Stomach smooth muscle (tissue), 2 donors: ENCODE data around the gene KIF1B.
"Not testable (repeated sequence)": the region's sequence is repeated elsewhere in the genome, so short reads cannot be mapped to it uniquely, and the experiment has no call there.

ENCODE experiments used
- H3K27ac ChIP-seq: one replicate; pipeline ENCODE4 v1.7.0; 2013; ENCODE audit warnings: mild to moderate bottlenecking, low read length, inconsistent platforms
- H3K27me3 ChIP-seq, 2 donors: one replicate each; pipeline ENCODE4 v1.7.0; 2013; ENCODE audit warnings: low read length in 2 of 2; ENCODE audit not compliant: insufficient read depth in 2 of 2, control insufficient read depth in 1 of 2
- H3K36me3 ChIP-seq, 2 donors: one replicate each; pipeline ENCODE4 v1.7.0; 2013; ENCODE audit warnings: low read length in 2 of 2; ENCODE audit not compliant: control insufficient read depth in 2 of 2, insufficient read depth in 2 of 2
- H3K4me1 ChIP-seq: one replicate; pipeline ENCODE4 v1.7.0; 2013; ENCODE audit warnings: low read length; ENCODE audit not compliant: control insufficient read depth, insufficient read depth
- H3K4me3 ChIP-seq, 2 donors: one replicate each; pipeline ENCODE4 v1.7.0; 2013; ENCODE audit warnings: low read length in 2 of 2
- H3K9ac ChIP-seq, 2 donors: one replicate each; pipeline ENCODE4 v1.7.0; 2013; ENCODE audit warnings: low read length in 2 of 2, mild to moderate bottlenecking in 1 of 2
- H3K9me3 ChIP-seq, 2 donors: one replicate each; pipeline ENCODE4 v1.7.0; 2013; ENCODE audit warnings: low read length in 2 of 2; ENCODE audit not compliant: control insufficient read depth in 2 of 2
- donor health status: healthy.
- donor health status: Pancreatic carcinoma.

The KIF1B gene

DNA sequence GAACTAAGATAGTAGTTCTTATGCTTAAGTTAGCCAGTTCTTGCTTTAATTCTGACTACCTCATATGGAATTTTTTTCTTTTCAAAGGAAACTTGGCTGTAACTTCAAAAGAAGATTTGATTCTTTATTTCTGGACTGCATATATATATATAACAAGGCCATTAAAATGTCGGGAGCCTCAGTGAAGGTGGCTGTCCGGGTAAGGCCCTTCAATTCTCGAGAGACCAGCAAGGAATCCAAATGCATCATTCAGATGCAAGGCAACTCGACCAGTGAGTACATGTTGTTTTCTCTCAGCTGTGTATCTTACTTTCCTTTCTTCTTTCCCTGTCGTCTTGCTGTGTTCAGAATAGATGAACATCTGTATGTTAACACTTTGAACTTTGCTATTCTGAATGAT lies 21.8 kb downstream of the KIF1B start:
- no peak overlapping the region for H3K4me3 ChIP-seq
- no peak overlapping the region for H3K9ac ChIP-seq
- no peak overlapping the region for H3K27ac ChIP-seq
- H3K4me1 ChIP-seq: no peaks in the 10 kb centered on the region
- H3K9me3 ChIP-seq: no peaks in the 10 kb centered on the region
- no peaks in the 10 kb centered on the region for H3K27me3 ChIP-seq
- H3K36me3 ChIP-seq: peaks cover 0 to 5% of the 10 kb centered on the region in 2 donors

DNA sequence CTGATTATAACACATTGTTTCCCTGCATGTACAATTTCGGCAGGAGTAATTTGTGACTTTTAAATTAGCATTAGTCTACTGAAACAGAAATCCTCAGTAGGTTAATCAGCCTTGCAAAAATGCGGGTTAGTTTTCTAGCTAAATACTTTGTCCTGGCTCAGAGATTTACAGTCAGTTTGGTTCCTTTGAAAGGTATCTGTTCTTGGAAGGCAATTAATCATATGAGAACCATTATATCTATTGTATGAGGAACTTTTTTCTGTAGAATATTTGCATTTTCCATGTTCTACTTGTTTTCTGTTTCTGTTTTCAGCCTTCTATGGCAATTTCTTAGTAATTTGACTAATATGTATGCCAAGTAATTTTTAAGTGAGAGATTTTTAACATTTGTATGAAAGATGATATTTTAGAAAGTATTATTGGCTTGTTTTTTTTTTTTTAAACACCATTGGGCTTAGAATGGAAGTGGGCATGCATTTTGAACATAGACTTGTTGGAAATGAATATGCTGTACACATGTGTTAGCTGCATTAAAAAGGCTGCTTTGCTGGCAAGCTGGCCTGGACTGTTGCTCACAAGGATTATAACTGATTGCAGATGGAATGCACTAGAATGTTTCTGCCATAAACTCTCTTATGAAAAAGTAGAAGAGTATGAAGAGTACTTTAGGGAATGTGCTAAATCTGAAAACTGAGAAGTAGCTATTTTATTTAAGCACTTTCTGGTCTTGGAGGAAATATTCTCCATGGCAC lies 26.2 kb downstream of the KIF1B start:
- no peak overlapping the region for H3K27ac ChIP-seq

DNA sequence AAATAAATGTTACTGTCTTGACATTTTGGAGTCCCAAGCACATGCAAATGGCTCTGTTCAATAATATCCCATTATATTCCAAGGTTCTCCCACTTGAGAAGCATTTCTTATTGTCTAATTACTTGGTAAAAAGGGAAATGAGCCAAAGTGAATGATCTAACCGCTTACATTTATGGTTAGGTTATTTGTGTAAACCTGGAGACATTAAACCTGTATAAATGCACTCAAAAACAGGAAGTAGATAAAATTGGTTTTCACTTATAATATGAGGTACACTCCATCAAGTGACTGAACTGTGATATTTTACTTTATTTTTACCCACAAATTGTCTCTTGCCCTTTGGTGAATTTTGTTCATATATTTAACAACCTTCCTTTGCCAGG lies 26.8 kb downstream of the KIF1B start:
- Histone ChIP-seq H3K9ac (no peak overlapping the region), H3K9me3 (no peaks in the 10 kb centered on the region), H3K36me3 (peaks cover 0 to 5% of the 10 kb centered on the region in 2 donors), H3K27me3 (no peaks in the 10 kb centered on the region), H3K4me1 (no peaks in the 10 kb centered on the region), H3K4me3 (no peak overlapping the region), H3K27ac (no peak overlapping the region)

More for the DNA sequence above, 26.2 kb downstream of the KIF1B start:
- Histone ChIP-seq H3K9ac (no peak overlapping the region), H3K4me1 (no peaks in the 10 kb centered on the region), H3K4me3 (no peak overlapping the region), H3K9me3 (no peaks in the 10 kb centered on the region), H3K27me3 (no peaks in the 10 kb centered on the region), H3K36me3 (peaks cover 0 to 5% of the 10 kb centered on the region in 2 donors)

DNA sequence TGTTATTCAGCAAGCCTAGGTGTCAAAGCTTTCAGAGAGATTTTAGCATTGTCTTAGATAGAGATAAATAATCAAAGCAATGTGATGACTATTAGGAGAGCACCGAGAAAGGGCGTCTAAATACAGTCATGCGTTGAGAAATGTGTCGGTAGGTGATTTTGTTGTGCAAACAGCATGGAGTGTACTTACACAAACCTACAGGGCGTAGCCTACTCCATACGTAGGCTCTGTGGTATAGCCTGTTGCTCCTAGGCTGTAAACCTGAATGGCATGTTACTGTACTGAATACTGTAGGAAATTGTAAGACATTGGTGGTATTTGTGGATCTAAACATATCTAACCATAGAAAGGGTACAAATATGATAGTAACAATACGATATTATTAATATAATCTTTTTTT lies 31.8 kb downstream of the KIF1B start:
- H3K27me3 ChIP-seq: no peaks in the 10 kb centered on the region
- no peaks in the 10 kb centered on the region for H3K36me3 ChIP-seq
- H3K9ac ChIP-seq: no peak overlapping the region
- no peak overlapping the region for H3K4me3 ChIP-seq
- no peak overlapping the region for H3K27ac ChIP-seq
- H3K9me3 ChIP-seq: no peaks in the 10 kb centered on the region
- H3K4me1 ChIP-seq: no peaks in the 10 kb centered on the region

DNA sequence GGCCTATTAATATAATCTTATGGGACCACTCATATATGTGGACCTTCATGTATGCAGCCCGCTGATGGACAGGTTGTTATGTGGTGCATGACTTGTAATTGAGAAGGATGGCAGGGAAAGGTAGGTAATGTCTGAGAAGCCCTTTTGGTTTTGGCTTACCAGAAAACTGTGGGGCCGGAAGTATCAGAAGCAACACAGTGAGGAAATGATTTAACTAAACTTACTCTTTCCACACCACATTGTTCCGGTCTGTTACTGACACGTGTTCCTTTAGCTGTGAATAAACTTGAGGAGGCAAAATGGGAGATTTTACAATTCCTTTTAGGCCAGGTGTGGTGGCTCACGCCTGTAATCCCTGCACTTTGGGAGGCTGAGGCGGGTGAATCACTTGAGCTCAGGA lies 32.4 kb downstream of the KIF1B start:
- H3K9ac ChIP-seq: no peak overlapping the region
- no peak overlapping the region for H3K27ac ChIP-seq
- no peak overlapping the region for H3K4me3 ChIP-seq
- H3K27me3 ChIP-seq: no peaks in the 10 kb centered on the region
- H3K36me3 ChIP-seq: no peaks in the 10 kb centered on the region
- no peaks in the 10 kb centered on the region for H3K4me1 ChIP-seq
- no peaks in the 10 kb centered on the region for H3K9me3 ChIP-seq

DNA sequence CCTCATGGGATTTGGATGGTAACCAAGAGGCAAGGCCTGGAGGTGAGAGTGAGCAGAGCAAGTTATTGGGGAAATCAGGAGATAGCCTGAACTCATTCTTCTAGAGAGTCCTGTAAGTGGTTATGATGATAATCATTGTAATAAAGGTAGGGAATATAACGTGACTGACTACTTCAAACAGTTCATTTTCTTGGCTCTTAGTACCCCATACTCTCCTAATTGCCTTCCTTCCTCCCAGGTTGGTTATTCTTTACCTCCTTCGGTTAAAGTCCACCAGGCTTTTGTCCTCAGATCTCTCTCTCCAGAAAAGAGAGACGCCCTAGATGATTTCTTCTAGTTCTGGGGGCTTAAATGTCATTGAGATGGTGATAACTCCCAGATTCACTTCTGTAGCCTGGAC lies 35.3 kb downstream of the KIF1B start:
- no peaks in the 10 kb centered on the region for H3K36me3 ChIP-seq
- H3K27me3 ChIP-seq: no peaks in the 10 kb centered on the region
- no peaks in the 10 kb centered on the region for H3K9me3 ChIP-seq
- H3K4me1 ChIP-seq: peaks cover 3% of the 10 kb centered on the region
- no peak overlapping the region for H3K27ac ChIP-seq
- H3K9ac ChIP-seq: no peak overlapping the region
- no peak overlapping the region for H3K4me3 ChIP-seq

DNA sequence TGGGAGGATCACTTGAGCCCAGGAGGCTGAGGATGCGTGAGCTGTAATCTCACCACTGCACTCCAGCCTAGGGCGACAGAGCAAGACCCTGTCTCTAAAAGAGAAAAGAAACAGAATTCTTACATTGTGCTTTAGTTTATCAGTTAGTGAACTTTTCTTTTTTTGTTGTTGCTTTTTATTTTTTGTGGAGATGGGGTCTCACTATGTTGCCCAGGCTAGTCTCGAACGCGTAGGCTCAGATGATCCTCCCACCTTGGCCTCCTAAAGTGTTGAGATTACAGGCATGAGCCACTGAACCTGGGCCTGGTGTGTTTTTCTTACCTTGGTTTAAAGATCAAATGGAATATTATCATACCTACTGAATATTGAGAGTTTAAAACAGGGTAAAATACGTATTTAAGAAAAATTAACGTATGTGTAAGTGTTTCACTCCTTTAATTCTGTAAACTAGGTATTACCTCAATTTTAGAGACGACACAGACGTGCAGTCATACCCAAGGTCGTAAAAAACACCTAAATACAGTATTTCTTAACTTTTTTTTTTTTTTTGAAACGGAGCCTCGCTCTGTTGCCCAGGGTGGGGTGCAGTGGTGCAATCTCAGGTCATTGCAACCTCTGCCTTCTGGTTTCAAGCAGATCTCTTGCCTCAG lies 39.6 kb downstream of the KIF1B start:
- Histone ChIP-seq H3K4me3 (no peak overlapping the region), H3K9ac (no peak overlapping the region), H3K27ac (no peak overlapping the region), H3K4me1 (peaks cover 16% of the 10 kb centered on the region), H3K27me3 (no peaks in the 10 kb centered on the region), H3K9me3 (no peaks in the 10 kb centered on the region), H3K36me3 (no peaks in the 10 kb centered on the region)

DNA sequence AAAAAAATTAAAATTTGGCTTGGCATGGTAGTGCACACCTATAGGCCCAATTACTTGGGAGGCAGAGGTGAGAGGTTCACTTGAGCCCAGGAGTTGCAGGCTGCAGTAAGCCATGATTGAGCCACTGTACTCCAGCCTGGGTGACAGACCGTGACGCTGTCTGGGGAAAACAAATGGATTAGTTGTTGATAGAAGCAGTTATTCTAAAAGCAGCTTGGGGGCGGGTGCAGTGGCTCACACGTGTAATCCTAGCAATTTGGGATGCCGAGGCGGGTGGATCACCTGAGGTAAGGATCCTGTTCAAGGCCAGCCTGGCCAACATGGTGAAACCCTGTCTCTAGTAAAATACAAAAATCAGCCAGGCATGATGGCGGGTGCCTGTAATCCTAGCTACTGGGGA lies 40.3 kb downstream of the KIF1B start:
- no peak overlapping the region for H3K27ac ChIP-seq

DNA sequence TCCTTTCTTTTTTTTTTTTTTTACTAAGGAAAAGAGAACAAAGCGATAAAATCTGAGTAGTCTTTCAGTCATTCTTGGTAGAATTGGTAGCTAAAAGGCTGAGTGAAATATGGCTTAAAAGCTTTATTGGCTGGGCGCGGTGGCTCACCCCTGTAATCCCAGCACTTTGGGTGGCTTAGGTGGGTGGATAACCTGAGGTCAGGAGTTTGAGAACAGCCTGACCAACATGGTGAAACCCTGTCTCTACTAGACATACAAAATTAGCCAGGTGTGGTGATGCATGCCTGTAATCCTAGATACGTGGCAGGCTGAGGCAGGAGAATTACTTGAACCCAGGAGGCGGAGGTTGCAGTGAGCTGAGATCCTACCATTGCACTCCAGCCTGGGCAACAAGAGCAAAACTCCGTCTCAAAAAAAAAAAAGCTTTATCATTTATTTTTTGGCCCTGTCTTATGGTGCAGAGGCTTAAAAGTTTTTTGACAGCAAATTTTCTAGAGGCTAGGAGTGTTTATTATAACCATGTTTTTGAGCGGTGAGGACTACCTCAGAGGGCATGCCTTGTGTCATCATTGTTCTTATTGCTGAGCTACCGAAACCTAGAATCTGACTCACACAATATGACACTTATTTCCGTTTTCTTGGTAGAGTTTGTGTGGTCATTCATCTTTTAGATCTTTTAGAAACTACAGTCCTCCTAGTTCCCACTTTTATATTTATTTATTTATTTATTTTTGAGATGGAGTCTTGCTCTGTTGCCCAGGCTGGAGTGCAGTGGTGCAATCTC lies 41.1 kb downstream of the KIF1B start:
- not testable (repeated sequence) for H3K9ac ChIP-seq, H3K9me3 ChIP-seq, H3K27me3 ChIP-seq, H3K27ac ChIP-seq, H3K4me3 ChIP-seq, H3K36me3 ChIP-seq
- H3K4me1 ChIP-seq: peaks cover 16% of the 10 kb centered on the region

More for the DNA sequence above, 40.3 kb downstream of the KIF1B start:
- Histone ChIP-seq H3K36me3 (no peaks in the 10 kb centered on the region), H3K9ac (no peak overlapping the region), H3K4me3 (no peak overlapping the region), H3K9me3 (no peaks in the 10 kb centered on the region), H3K4me1 (peaks cover 16% of the 10 kb centered on the region), H3K27me3 (no peaks in the 10 kb centered on the region)

DNA sequence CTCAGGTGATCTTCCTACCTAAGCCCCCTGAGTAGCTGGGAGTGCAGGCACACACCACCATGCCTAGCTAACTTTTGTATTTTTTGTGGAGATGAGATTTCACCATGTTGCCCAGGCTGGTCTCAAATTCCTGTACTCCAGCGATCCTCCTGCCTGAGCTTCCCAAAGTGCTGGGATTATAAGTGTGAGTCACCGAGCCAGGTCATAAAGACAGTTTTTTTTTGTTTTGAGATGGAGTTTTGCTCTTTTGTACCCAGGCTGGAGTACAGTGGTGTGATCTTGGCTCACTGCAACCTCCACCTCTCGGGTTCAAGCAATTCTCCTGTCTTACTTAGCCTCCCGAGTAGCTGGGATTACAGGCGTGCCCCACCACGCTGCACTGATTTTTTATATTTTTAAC lies 42.1 kb downstream of the KIF1B start:
- no peak overlapping the region for H3K4me3 ChIP-seq
- H3K9ac ChIP-seq: no peak overlapping the region
- no peaks in the 10 kb centered on the region for H3K27me3 ChIP-seq
- H3K27ac ChIP-seq: peak overlapping the region; percentile 19
- no peaks in the 10 kb centered on the region for H3K36me3 ChIP-seq
- H3K9me3 ChIP-seq: no peaks in the 10 kb centered on the region
- peaks cover 16% of the 10 kb centered on the region for H3K4me1 ChIP-seq
